SK-N-MC (cell line): ENCODE measurements around the gene PAH.

Experiments
- DNase-seq: peaks from one replicate; pipeline ENCODE4 v3.0.0-alpha.2; 2011; ENCODE audit warnings: low read depth, low spot score
- H3K27ac ChIP-seq: fragments of 200-600 bp; sonication (generic); 2 replicates; pipeline ENCODE4 v1.5.1; 2016; ENCODE audit warnings: mixed run types
- H3K36me3 ChIP-seq: fragments of 200-600 bp; sonication (generic); 2 replicates; pipeline ENCODE4 v1.6.1; 2017; ENCODE audit warnings: antibody characterized with exemption, low read length, mixed read lengths; ENCODE audit not compliant: insufficient read depth
- H3K4me3 ChIP-seq: fragments of 200-600 bp; sonication (generic); 2 replicates; pipeline ENCODE4 v1.5.1; 2016
- H3K9ac ChIP-seq: fragments of 200-600 bp; sonication (generic); 2 replicates; pipeline ENCODE4 v1.8.0; 2017; ENCODE audit warnings: mixed run types, mixed read lengths; ENCODE audit not compliant: insufficient read length
- H3K9me3 ChIP-seq: fragments of 200-600 bp; sonication (generic); 2 replicates; pipeline ENCODE4 v1.6.1; 2017; ENCODE audit warnings: low read depth, mild to moderate bottlenecking, antibody characterized with exemption, low read length, moderate library complexity, mixed read lengths
- EZH2 ChIP-seq: fragments of 200-600 bp; sonication (generic); IDR thresholded peaks from one replicate; pipeline ENCODE4 v1.6.1; 2017; ENCODE audit warnings: antibody characterized with exemption
- FOXP2 ChIP-seq: optimal IDR thresholded peaks from 2 replicates; pipeline ENCODE3; 2011; ENCODE audit warnings: mild to moderate bottlenecking, moderate library complexity; ENCODE audit not compliant: insufficient read depth; ENCODE audit errors: extremely low read length, control extremely low read depth
- POLR2AphosphoS5 ChIP-seq: IDR thresholded peaks from 2 replicates; pipeline ENCODE4 v1.6.1; 2012; ENCODE audit warnings: mild to moderate bottlenecking, low read depth, low read length, borderline replicate concordance

Gene PAH

GRCh38 chr12:102960766-102961465 is 43.9 kb upstream of the PAH start:
- H3K4me3 ChIP-seq = no peak overlapping the region
- no peak for DNase-seq
- no peaks in the 10 kb centered on the region for H3K9me3 ChIP-seq
- no peak for TF ChIP-seq EZH2
- TF ChIP-seq POLR2AphosphoS5 = no peak
- no peak for TF ChIP-seq FOXP2
- H3K36me3 ChIP-seq = no peaks in the 10 kb centered on the region
- no peak overlapping the region for H3K27ac ChIP-seq
- no peak overlapping the region for H3K9ac ChIP-seq

DNA sequence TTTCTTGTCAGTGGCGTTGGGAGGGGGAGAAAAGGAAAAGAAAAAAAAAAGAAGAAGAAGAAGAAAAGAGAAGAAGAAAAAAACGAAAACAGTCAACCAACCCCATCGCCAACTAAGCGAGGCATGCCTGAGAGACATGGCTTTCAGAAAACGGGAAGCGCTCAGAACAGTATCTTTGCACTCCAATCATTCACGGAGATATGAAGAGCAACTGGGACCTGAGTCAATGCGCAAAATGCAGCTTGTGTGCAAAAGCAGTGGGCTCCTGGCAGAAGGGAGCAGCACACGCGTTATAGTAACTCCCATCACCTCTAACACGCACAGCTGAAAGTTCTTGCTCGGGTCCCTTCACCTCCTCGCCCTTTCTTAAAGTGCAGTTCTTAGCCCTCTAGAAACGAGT is 42.3 kb upstream of the PAH start:
- TF ChIP-seq POLR2AphosphoS5 = no peak
- Histone ChIP-seq H3K27ac (no peak overlapping the region), H3K4me3 (no peak overlapping the region), H3K9me3 (no peaks in the 10 kb centered on the region), H3K36me3 (no peaks in the 10 kb centered on the region), H3K9ac (no peak overlapping the region)
- no peak for DNase-seq

DNA sequence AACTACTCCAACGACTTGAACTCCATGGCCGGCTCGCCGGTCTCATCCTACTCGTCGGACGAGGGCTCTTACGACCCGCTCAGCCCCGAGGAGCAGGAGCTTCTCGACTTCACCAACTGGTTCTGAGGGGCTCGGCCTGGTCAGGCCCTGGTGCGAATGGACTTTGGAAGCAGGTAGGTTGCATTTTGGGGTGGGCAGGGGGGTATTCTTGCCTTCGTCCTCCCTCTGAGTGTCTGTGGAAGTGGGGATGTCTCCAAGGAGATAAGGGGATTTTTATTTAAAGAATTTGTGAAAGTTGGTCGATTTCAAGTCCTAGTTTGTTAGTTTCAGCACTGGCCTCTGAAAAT is 41.8 kb upstream of the PAH start:
- no peak overlapping the region for H3K9ac ChIP-seq
- no peaks in the 10 kb centered on the region for H3K36me3 ChIP-seq
- no peak for DNase-seq
- H3K27ac ChIP-seq = no peak overlapping the region
- TF ChIP-seq FOXP2 (no peak), POLR2AphosphoS5 (no peak)
- no peaks in the 10 kb centered on the region for H3K9me3 ChIP-seq
- no peak overlapping the region for H3K4me3 ChIP-seq

DNA sequence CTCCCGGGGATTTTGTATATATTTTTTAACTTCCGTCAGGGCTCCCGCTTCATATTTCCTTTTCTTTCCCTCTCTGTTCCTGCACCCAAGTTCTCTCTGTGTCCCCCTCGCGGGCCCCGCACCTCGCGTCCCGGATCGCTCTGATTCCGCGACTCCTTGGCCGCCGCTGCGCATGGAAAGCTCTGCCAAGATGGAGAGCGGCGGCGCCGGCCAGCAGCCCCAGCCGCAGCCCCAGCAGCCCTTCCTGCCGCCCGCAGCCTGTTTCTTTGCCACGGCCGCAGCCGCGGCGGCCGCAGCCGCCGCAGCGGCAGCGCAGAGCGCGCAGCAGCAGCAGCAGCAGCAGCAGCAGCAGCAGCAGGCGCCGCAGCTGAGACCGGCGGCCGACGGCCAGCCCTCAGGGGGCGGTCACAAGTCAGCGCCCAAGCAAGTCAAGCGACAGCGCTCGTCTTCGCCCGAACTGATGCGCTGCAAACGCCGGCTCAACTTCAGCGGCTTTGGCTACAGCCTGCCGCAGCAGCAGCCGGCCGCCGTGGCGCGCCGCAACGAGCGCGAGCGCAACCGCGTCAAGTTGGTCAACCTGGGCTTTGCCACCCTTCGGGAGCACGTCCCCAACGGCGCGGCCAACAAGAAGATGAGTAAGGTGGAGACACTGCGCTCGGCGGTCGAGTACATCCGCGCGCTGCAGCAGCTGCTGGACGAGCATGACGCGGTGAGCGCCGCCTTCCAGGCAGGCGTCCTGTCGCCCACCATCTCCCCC is 41.2 kb upstream of the PAH start:
- no peak for DNase-seq
- TF ChIP-seq EZH2 = peak; percentile 92
- TF ChIP-seq FOXP2 = no peak
- H3K9ac ChIP-seq = no peak overlapping the region
- peak overlapping the region; percentile 15; the same call in 1 of the 2 replicates for H3K4me3 ChIP-seq
- no peaks in the 10 kb centered on the region for H3K36me3 ChIP-seq
- H3K27ac ChIP-seq = no peak overlapping the region
- no peaks in the 10 kb centered on the region for H3K9me3 ChIP-seq

GRCh38 chr12:102957339-102958050 is 40.5 kb upstream of the PAH start, which contains the start of gene ASCL1:
Gene ASCL1 (plus strand): TSS chr12:102957674. CDS start chr12:102958245, 571 bp downstream.
- Histone ChIP-seq H3K9ac (no peak within 1 kb of the TSS), H3K9me3 (no peaks in the 10 kb centered on the region), H3K27ac (no peak within 1 kb of the TSS), H3K4me3 (peak within 1 kb of the TSS; percentile 15; the same call in 1 of the 2 replicates), H3K36me3 (no peaks in the 10 kb centered on the region)
- TF ChIP-seq FOXP2 = no peak
- no peak for TF ChIP-seq EZH2
- no peak for TF ChIP-seq POLR2AphosphoS5
- no peak for DNase-seq

DNA sequence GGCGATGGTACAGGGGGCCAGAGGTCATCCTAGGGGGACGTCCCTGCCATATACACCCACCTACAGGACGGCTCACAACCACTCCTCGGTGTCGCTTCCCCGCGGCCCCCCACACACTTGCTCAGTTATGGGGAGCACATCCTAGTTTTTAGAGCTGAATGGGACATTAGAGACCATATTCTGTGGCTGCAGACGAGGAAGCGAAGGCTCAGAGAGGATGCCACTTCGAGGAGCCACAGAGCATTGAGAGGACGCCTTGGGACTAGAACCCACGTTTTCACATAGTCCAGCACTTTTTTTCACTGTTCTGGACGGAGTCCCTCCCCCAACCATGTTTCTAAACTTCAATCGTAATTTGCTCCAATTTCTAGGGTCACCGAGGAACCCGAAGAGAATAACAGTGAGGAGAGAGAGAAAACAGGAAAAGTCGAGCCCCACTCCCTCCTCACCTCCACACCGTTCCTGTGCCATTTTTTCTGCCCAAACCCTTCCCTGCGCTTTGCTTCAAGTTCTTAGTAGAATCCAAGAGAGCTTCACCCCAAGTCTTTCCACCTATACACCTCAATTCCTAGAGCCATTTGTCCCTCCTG is 39.8 kb upstream of the PAH start:
- DNase-seq = no peak
- no peaks in the 10 kb centered on the region for H3K9me3 ChIP-seq
- TF ChIP-seq EZH2 (no peak), FOXP2 (no peak), POLR2AphosphoS5 (no peak)
- H3K9ac ChIP-seq = no peak overlapping the region
- H3K36me3 ChIP-seq = no peaks in the 10 kb centered on the region
- H3K4me3 ChIP-seq = no peak overlapping the region
- H3K27ac ChIP-seq = no peak overlapping the region

GRCh38 chr12:102955926-102956737 is 39.1 kb upstream of the PAH start:
- no peak for DNase-seq
- H3K36me3 ChIP-seq = no peaks in the 10 kb centered on the region
- H3K4me3 ChIP-seq = no peak overlapping the region
- TF ChIP-seq POLR2AphosphoS5 = no peak
- TF ChIP-seq EZH2 = peak; percentile 35
- H3K9ac ChIP-seq = no peak overlapping the region
- H3K27ac ChIP-seq = no peak overlapping the region
- H3K9me3 ChIP-seq = no peaks in the 10 kb centered on the region

- TF ChIP-seq FOXP2 = no peak
- TF ChIP-seq EZH2 = no peak
- no peak for TF ChIP-seq POLR2AphosphoS5
- Histone ChIP-seq H3K9ac (no peak overlapping the region), H3K36me3 (no peaks in the 10 kb centered on the region), H3K9me3 (no peaks in the 10 kb centered on the region), H3K4me3 (no peak overlapping the region), H3K27ac (no peak overlapping the region)
- DNase-seq = no peak
Observed at GRCh38 chr12:102954134-102954533, 37.1 kb upstream of the PAH start.
